IMR-90 (cell line): Measurements from ENCODE around the gene CRYAA. TPM values are rescaled to one million over a fixed set of nuclear protein-coding genes. Genes with fewer than 3 reads are reported as not detected.

Source experiments
- ATAC-seq: fragments of 200-7000 bp; cut with Tn5 transposase; 2 replicates; pipeline ENCODE4 v1.9.1; 2020; ENCODE audit warnings: low read depth, mild to moderate bottlenecking, moderate library complexity
- BruUV-seq: library from RNA; stranded (reverse); fragments of 400-500 nt; replicated peaks from 2 replicates; lab custom pipeline; 2021; lab: Mats Ljungman, UMichigan
- CTCF ChIA-PET: fragments of 300-600 bp; formaldehyde crosslinking; extraction: SDS; loops from one replicate; lab custom pipeline; 2021; ENCODE audit warnings: antibody characterized with exemption; lab: Yijun Ruan, JAX
- POLR2A ChIA-PET: fragments of 300-600 bp; sonication (Branson Sonifier 250); formaldehyde crosslinking; loops from one replicate; lab custom pipeline; 2022; ENCODE audit warnings: antibody characterized with exemption; ENCODE audit not compliant: unreplicated experiment; lab: Charles Lee
- DNase-seq: peaks from one replicate; pipeline ENCODE4 v3.0.0; 2013
- H2AFZ ChIP-seq: replicated peaks from 2 replicates; pipeline ENCODE3; 2013; ENCODE audit warnings: low read length, mild to moderate bottlenecking; ENCODE audit not compliant: poor library complexity
- H2AK5ac ChIP-seq: 2 replicates; pipeline ENCODE4 v1.6.1; 2013; ENCODE audit warnings: low read depth, low read length, inconsistent platforms
- H2AK9ac ChIP-seq: replicated peaks from 2 replicates; pipeline ENCODE3; 2013; ENCODE audit warnings: mild to moderate bottlenecking, low read depth, low read length, moderate library complexity; ENCODE audit not compliant: poor library complexity
- H2BK120ac ChIP-seq: 2 replicates; pipeline ENCODE4 v1.6.1; 2013; ENCODE audit warnings: low read depth, low read length, inconsistent platforms
- H2BK15ac ChIP-seq: 3 replicates; pipeline ENCODE4 v1.6.1; 2013; ENCODE audit warnings: low read depth, low read length, inconsistent platforms
- H2BK20ac ChIP-seq: 2 replicates; pipeline ENCODE4 v1.6.1; 2013; ENCODE audit warnings: low read depth, mild to moderate bottlenecking, inconsistent platforms, low read length, moderate library complexity
- H2BK5ac ChIP-seq: 2 replicates; pipeline ENCODE4 v1.6.1; 2013; ENCODE audit warnings: mild to moderate bottlenecking, low read depth, low read length, inconsistent platforms; ENCODE audit not compliant: poor library complexity, severe bottlenecking
- H3K14ac ChIP-seq: replicated peaks from 2 replicates; pipeline ENCODE4 v1.6.1; 2013; ENCODE audit warnings: low read depth, low read length, inconsistent platforms
- H3K18ac ChIP-seq: 2 replicates; pipeline ENCODE4 v1.6.1; 2013; ENCODE audit warnings: low read depth, low read length, control low read depth
- H3K23ac ChIP-seq: 2 replicates; pipeline ENCODE4 v1.6.1; 2013; ENCODE audit warnings: low read depth, low read length, inconsistent platforms
- H3K27ac ChIP-seq: 2 replicates; pipeline ENCODE4 v1.5.1; 2013; ENCODE audit warnings: mild to moderate bottlenecking, control low read depth, low read length; ENCODE audit not compliant: insufficient read depth
- H3K27me3 ChIP-seq: 2 replicates; pipeline ENCODE4 v1.6.1; 2013; ENCODE audit warnings: low read length; ENCODE audit not compliant: control insufficient read depth, insufficient read depth
- H3K36me3 ChIP-seq: 2 replicates; pipeline ENCODE4 v1.6.1; 2013; ENCODE audit warnings: low read length, mixed read lengths; ENCODE audit not compliant: control insufficient read depth, insufficient read depth
- H3K4ac ChIP-seq: 2 replicates; pipeline ENCODE4 v1.6.1; 2013; ENCODE audit warnings: low read depth, low read length, inconsistent platforms
- H3K4me1 ChIP-seq: 2 replicates; pipeline ENCODE4 v1.6.1; 2013; ENCODE audit warnings: low read length, mixed read lengths; ENCODE audit not compliant: control insufficient read depth, insufficient read depth
- H3K4me2 ChIP-seq: 2 replicates; pipeline ENCODE4 v1.6.1; 2013; ENCODE audit warnings: low read depth, mild to moderate bottlenecking, control low read depth, low read length, moderate library complexity
- H3K4me3 ChIP-seq: 2 replicates; pipeline ENCODE4 v1.5.1; 2013; ENCODE audit warnings: low read depth, mild to moderate bottlenecking, control low read depth, low read length, moderate library complexity; ENCODE audit not compliant: insufficient read depth
- H3K56ac ChIP-seq: 2 replicates; pipeline ENCODE4 v1.6.1; 2013; ENCODE audit warnings: low read length, inconsistent platforms; ENCODE audit not compliant: insufficient read depth; ENCODE audit errors: extremely low read depth
- H3K79me1 ChIP-seq, 2 experiments: 2 replicates each; pipeline ENCODE4 v1.6.1; 2013; ENCODE audit warnings: low read length in 2 of 2, inconsistent platforms in 1 of 2, low read depth in 1 of 2
- H3K9ac ChIP-seq: 2 replicates; pipeline ENCODE4 v1.6.1; 2013; ENCODE audit warnings: low read depth, low read length, control low read depth
- H3K9me1 ChIP-seq: 2 replicates; pipeline ENCODE4 v1.6.1; 2013; ENCODE audit warnings: low read length, inconsistent platforms; ENCODE audit not compliant: insufficient read depth
- H3K9me3 ChIP-seq: 2 replicates; pipeline ENCODE4 v1.6.1; 2013; ENCODE audit warnings: low read length; ENCODE audit not compliant: control insufficient read depth, insufficient read depth
- H4K20me1 ChIP-seq: 2 replicates; pipeline ENCODE4 v1.6.1; 2013; ENCODE audit warnings: low read length, inconsistent platforms; ENCODE audit not compliant: insufficient read depth
- H4K5ac ChIP-seq: 2 replicates; pipeline ENCODE4 v1.6.1; 2013; ENCODE audit warnings: mild to moderate bottlenecking, low read depth, low read length, control low read depth
- H4K8ac ChIP-seq, 2 experiments: 2 replicates each; pipeline ENCODE4 v1.6.1; 2013; ENCODE audit warnings: low read depth in 2 of 2, low read length in 2 of 2, control low read depth in 1 of 2, inconsistent platforms in 1 of 2
- H4K91ac ChIP-seq: 2 replicates; pipeline ENCODE4 v1.6.1; 2013; ENCODE audit warnings: low read depth, low read length, inconsistent platforms; ENCODE audit not compliant: insufficient read depth
- MXI1 ChIP-seq: IDR thresholded peaks from 2 replicates; pipeline ENCODE4 v1.6.1; 2012; ENCODE audit warnings: low read depth, mild to moderate bottlenecking, low read length, moderate library complexity, borderline replicate concordance
- RAD21 ChIP-seq: IDR thresholded peaks from 2 replicates; pipeline ENCODE4 v1.6.1; 2012; ENCODE audit warnings: low read length, improper control_type of control experiment
- RFX5 ChIP-seq: IDR thresholded peaks from 2 replicates; pipeline ENCODE4 v1.8.0; 2012; ENCODE audit warnings: low read depth, mild to moderate bottlenecking, low read length, moderate library complexity
- WGBS, 2 experiments: methylation state at CpG; one replicate each; pipeline versions ENCODE4 v1.1.5 to v1.1.7; 2013; ENCODE audit warnings: missing lambda C conversion rate in 2 of 2; ENCODE audit not compliant: insufficient read length in 1 of 2; ENCODE audit errors: extremely low coverage in 2 of 2; 5-methylcytosine and 5-hydroxymethylcytosine counted together
- dilution Hi-C: fragments of 300-500 bp; cut with HindIII; formaldehyde crosslinking; loops from one replicate; pipeline ENCODE4 v1.14.3; 2018; ENCODE audit warnings: low sequenced_read_pairs; ENCODE audit not compliant: unreplicated experiment
- in situ Hi-C: fragments of 300-500 bp; cut with MboI; formaldehyde crosslinking; loops from 3 replicates; pipeline ENCODE4 v1.14.3; 2019; ENCODE audit warnings: low sequenced_read_pairs, inconsistent platforms, mixed read lengths
- intact Hi-C: fragments of 100-400 bp; cut with micrococcal nuclease; formaldehyde crosslinking; loops from 2 replicates; pipeline ENCODE4 v1.10.0; 2022
- polyA plus RNA-seq, 3 experiments: library from polyadenylated mRNA; depleted of rRNA; stranded (reverse); fragments of >200 nt; gene quantifications; 2 replicates each; pipeline ENCODE4 v1.2.3, GENCODE V29; 2012; ENCODE audit warnings: low replicate concordance in 1 of 3
- total RNA-seq: library from RNA; depleted of rRNA; stranded (reverse); fragments of >200 nt; gene quantifications from 2 replicates; pipeline ENCODE4 v1.2.3, GENCODE V29; 2012

The CRYAA gene
- total and polyA plus RNA-seq, 2 of the 4 experiments (the other 2 are of a cell fraction): not detected

GRCh38 chr21:43194303-43195120, 25.7 kb downstream of the CRYAA start:
- Histone ChIP-seq H2AK5ac (peak overlapping the region; percentile 35; the same call in 1 of the 2 replicates), H3K18ac (no peak overlapping the region), H2BK20ac (no peak overlapping the region), H2BK120ac (no peak overlapping the region), H3K4me1 (peaks cover 2% of the 10 kb centered on the region; the same call in 1 of the 2 replicates), H4K20me1 (no peaks in the 10 kb centered on the region), H3K4ac (no peak overlapping the region), H3K14ac (no peak overlapping the region), H3K9me3 (no peaks in the 10 kb centered on the region), H2BK5ac (no peak overlapping the region), H4K5ac (no peak overlapping the region), H3K9ac (no peak overlapping the region), H4K8ac (no peak overlapping the region), H3K27ac (no peak overlapping the region), H3K56ac (no peak overlapping the region), H3K23ac (no peak overlapping the region), H3K36me3 (no peaks in the 10 kb centered on the region), H2AK9ac (no peak overlapping the region), H2AFZ (peak overlapping the region; percentile 47), H3K4me3 (no peak overlapping the region), H4K91ac (no peak overlapping the region), H3K27me3 (peaks cover 34% of the 10 kb centered on the region), H2BK15ac (no peak overlapping the region), H3K79me1 (no peaks in the 10 kb centered on the region), H3K4me2 (no peak overlapping the region), H3K9me1 (peaks cover 3% of the 10 kb centered on the region; the same call in 1 of the 2 replicates)
- no peak for TF ChIP-seq RFX5
- TF ChIP-seq MXI1: no peak
- TF ChIP-seq RAD21: no peak
- in situ Hi-C loops (no loop called here), dilution Hi-C loops (no loop called here), intact Hi-C loops (no loop called here)
- POLR2A ChIA-PET: no interaction called here
- DNase-seq: no peak
- 78% methylated on average over 7 of the region's 23 CpGs; no CpG with 5 or more reads in 1 of the 2 experiments for WGBS, 2 experiments
- no peak for ATAC-seq
- CTCF ChIA-PET: no interaction called here
- no TSS peak for BruUV-seq
